Adrenal gland (tissue), 12 donors: ENCODE results near the gene SORBS2. TPM values are rescaled to one million over a fixed set of nuclear protein-coding genes. Genes with fewer than 3 reads are reported as not detected.

Source experiments
- DNase-seq, 7 donors: peaks; one replicate each; pipeline ENCODE4 v3.0.0-alpha.2; 2019 to 2020
- H3K27ac ChIP-seq, 5 donors: fragments of 200-600 bp; sonication (generic) in 4 of 5; 1 replicate in 3 of 5; 2 replicates in 2 of 5; pipeline versions ENCODE4 v1.5.1 to v1.8.0; 2016 to 2020; ENCODE audit warnings: mild to moderate bottlenecking in 1 of 5
- H3K27me3 ChIP-seq: fragments of 200-600 bp; 2 replicates; pipeline ENCODE4 v1.8.0; 2021
- H3K36me3 ChIP-seq, 2 donors: fragments of 200-600 bp; replicated peaks in 1 of 2; 1 replicate in 1 of 2; 2 replicates in 1 of 2; pipeline versions ENCODE4 v1.5.1 to v1.8.0; 2018 to 2022
- H3K4me1 ChIP-seq, 2 donors: fragments of 200-600 bp; replicated peaks in 1 of 2; 1 replicate in 1 of 2; 2 replicates in 1 of 2; pipeline versions ENCODE4 v1.5.1 to v1.8.0; 2018 to 2021
- H3K4me3 ChIP-seq, 4 donors: fragments of 200-600 bp; sonication (generic) in 3 of 4; one replicate each; pipeline ENCODE4 v1.5.1; 2016 to 2018
- H3K9me3 ChIP-seq, 3 donors: fragments of 200-600 bp; sonication (generic) in 1 of 3; replicated peaks in 1 of 3; 1 replicate in 2 of 3; 2 replicates in 1 of 3; pipeline versions ENCODE4 v1.5.1 to v1.8.0; 2016 to 2021
- POLR2A ChIP-seq, 2 donors: fragments of 450-650 bp; IDR thresholded peaks; one replicate each; pipeline ENCODE4 v1.6.1; 2017; ENCODE audit warnings: antibody characterized with exemption in 2 of 2, mild to moderate bottlenecking in 2 of 2, moderate library complexity in 1 of 2
- WGBS, 4 donors: extraction: QIAGEN DNeasy Blood & Tissue Kit in 2 of 4; methylation state at CpG; one replicate each; pipeline versions ENCODE4 v1.1.5 to v1.1.7; 2013 to 2017; 5-methylcytosine and 5-hydroxymethylcytosine counted together
- intact Hi-C, 2 donors: fragments of 100-400 bp; cut with DNase I; formaldehyde crosslinking; loops; one replicate each; pipeline versions ENCODE4 v1.14.1 to v1.15.0; 2022 to 2023
- polyA plus RNA-seq, 3 donors: library from polyadenylated mRNA; stranded (reverse); fragments of 200-250 nt in 2 of 3; fragments of 350-450 nt in 1 of 3; fragmentation: Illumina TruSeq in 1 of 3; extraction: RNeasy Lipid Tissue Mini Kit (QIAGEN cat#74804) in 1 of 3; gene quantifications; one replicate each; pipeline ENCODE4 v1.2.3, GENCODE V29; 2013 to 2014
- total RNA-seq, 9 donors: library from RNA; depleted of rRNA in 4 of 9; stranded (reverse); fragments of >200 nt in 4 of 9; fragments of 120-200 nt in 1 of 9; fragmentation: NEBNext Ultra II Directional in 1 of 9; extraction: Animal tissue kit (Norgen Biotek cat#: 25700) in 1 of 9; gene quantifications; one replicate each; pipeline versions ENCODE4 v1.1.0 to v1.2.4, GENCODE V29; 2013 to 2023
- TF ChIP-seq, protein P1 (sequence below), 6 experiments: fragments of 450-650 bp in 4 of 6; fragments of 200-600 bp in 2 of 6; sonication (generic) in 1 of 6; IDR thresholded peaks; 1 replicate in 5 of 6; 2 replicates in 1 of 6; pipeline versions ENCODE4 v1.5.1 to v1.8.0; 2016 to 2021; ENCODE audit warnings: antibody characterized with exemption in 6 of 6, mild to moderate bottlenecking in 2 of 6, moderate library complexity in 1 of 6
- donor health status: healthy with polysubstance abuse.
- donor health status: Bipolar disorder and iron deficiency.
- donor health status: DM: yes; HTN: yes; CAD: no.
- donor health status: DM: no; HTN: no; CAD: no.
- donor health status: DM: no; HTN: no; CAD: no.
- donor health status: DM: yes; HTN: yes; CAD: no.

Gene SORBS2
- total and polyA plus RNA-seq, 12 donors = 126 to 875 (median 582) TPM

DNA sequence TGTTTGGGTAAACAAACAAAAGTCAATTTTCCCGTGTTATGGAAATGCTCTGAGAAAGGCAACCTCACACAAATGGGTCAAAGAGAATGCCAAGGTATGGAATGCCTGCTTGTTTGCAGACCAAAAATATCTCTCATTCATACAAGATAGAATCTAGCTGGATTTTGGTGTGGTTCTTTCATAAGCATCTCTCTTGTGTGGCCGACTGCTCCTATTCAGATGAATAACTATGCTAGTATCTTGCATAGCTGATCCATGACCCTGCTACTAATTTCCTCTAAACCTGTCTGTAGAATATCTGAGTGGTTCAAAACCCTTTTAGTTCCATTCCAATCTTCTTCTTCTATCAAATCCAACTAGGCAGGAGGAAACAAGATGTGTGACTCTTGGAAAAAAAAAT lies 28.2 kb upstream of the SORBS2 start:
- Histone ChIP-seq H3K36me3 (no peaks in the 10 kb centered on the region), H3K4me3 (no peak overlapping the region), H3K27me3 (no peaks in the 10 kb centered on the region), H3K4me1 (peaks cover 15 to 39% of the 10 kb centered on the region in 2 donors), H3K9me3 (no peaks in the 10 kb centered on the region), H3K27ac (peak overlapping the region in 3 of 5 donors; percentile 74 to 93 (median 88))
- TF ChIP-seq, protein P1, sequence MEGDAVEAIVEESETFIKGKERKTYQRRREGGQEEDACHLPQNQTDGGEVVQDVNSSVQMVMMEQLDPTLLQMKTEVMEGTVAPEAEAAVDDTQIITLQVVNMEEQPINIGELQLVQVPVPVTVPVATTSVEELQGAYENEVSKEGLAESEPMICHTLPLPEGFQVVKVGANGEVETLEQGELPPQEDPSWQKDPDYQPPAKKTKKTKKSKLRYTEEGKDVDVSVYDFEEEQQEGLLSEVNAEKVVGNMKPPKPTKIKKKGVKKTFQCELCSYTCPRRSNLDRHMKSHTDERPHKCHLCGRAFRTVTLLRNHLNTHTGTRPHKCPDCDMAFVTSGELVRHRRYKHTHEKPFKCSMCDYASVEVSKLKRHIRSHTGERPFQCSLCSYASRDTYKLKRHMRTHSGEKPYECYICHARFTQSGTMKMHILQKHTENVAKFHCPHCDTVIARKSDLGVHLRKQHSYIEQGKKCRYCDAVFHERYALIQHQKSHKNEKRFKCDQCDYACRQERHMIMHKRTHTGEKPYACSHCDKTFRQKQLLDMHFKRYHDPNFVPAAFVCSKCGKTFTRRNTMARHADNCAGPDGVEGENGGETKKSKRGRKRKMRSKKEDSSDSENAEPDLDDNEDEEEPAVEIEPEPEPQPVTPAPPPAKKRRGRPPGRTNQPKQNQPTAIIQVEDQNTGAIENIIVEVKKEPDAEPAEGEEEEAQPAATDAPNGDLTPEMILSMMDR (IDR thresholded peaks at IDR 0.05) = no peak
- TF ChIP-seq POLR2A (IDR thresholded peaks at IDR 0.05) = no peak
- DNase-seq = no peak
- intact Hi-C loops = no loop called here
- WGBS, 4 donors = 70 to 93% (median 82%) methylated on average over 2 of the region's 2 CpGs

GRCh38 chr4:185839770-185840169 lies 27.8 kb upstream of the SORBS2 start:
- TF ChIP-seq, protein P1 (IDR thresholded peaks at IDR 0.05) = no peak
- no peak for TF ChIP-seq POLR2A (IDR thresholded peaks at IDR 0.05)
- no peak for DNase-seq
- Histone ChIP-seq H3K9me3 (no peaks in the 10 kb centered on the region), H3K4me3 (no peak overlapping the region), H3K27me3 (no peaks in the 10 kb centered on the region), H3K4me1 (peaks cover 15 to 39% of the 10 kb centered on the region in 2 donors), H3K36me3 (no peaks in the 10 kb centered on the region), H3K27ac (peak overlapping the region; percentile 56 to 93 (median 74))
- intact Hi-C loops = no loop called here
- WGBS, 4 donors = 78 to 92% (median 86%) methylated on average over 6 of the region's 6 CpGs

GRCh38 chr4:185839194-185839712 lies 27.3 kb upstream of the SORBS2 start:
- intact Hi-C loops = no loop called here
- TF ChIP-seq, protein P1 (IDR thresholded peaks at IDR 0.05) = no peak
- peak in 1 of 2 donors; percentile 49 for TF ChIP-seq POLR2A (IDR thresholded peaks at IDR 0.05)
- Histone ChIP-seq H3K9me3 (no peaks in the 10 kb centered on the region), H3K4me1 (peaks cover 15 to 39% of the 10 kb centered on the region in 2 donors), H3K36me3 (no peaks in the 10 kb centered on the region), H3K4me3 (no peak overlapping the region), H3K27me3 (no peaks in the 10 kb centered on the region), H3K27ac (peak overlapping the region; percentile 60 to 93 (median 74))
- DNase-seq = peak; percentile 62 to 87 (median 78)
- WGBS, 4 donors = 34 to 43% (median 41%) methylated on average over 9 of the region's 9 CpGs

DNA sequence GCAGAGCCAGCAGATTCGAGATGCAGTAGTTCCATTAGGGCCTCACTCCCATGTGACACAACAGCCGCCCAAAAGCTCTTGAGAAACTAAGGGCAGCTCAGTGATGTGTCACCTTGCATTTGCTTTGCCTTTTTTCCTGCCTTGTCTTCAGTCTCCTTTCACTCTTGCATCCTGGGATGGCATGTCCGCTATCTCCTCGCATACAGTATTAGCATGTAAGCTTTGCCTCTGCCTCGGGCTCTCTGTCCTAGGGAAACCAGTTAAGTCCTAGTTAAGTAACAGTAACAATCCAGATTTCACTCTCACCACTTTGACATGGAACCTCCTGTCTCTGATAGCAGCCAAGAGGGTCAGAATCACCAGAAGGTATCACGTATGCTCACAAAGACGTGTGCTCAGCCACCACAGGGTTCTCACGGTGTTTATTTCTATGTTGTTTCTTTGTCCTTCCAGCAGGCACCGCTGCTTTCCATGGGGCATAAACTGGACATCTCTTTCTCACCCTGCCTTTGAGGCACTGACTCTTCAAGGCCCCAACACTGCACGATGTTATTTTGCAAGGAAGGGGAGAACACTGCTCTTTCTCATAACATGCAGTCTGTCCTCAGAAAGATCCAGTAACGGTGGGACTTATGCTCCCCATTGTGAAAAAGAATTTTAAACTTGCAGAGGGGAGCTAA lies 26.7 kb upstream of the SORBS2 start:
- no peak for TF ChIP-seq POLR2A (IDR thresholded peaks at IDR 0.05)
- TF ChIP-seq, protein P1 (IDR thresholded peaks at IDR 0.05) = peak in 1 of 6 experiments; percentile 19
- H3K9me3 ChIP-seq = no peaks in the 10 kb centered on the region
- H3K4me1 ChIP-seq = peaks cover 15 to 39% of the 10 kb centered on the region in 2 donors
- WGBS, 4 donors = 74 to 86% (median 78%) methylated on average over 11 of the region's 11 CpGs
- no peaks in the 10 kb centered on the region for H3K27me3 ChIP-seq
- DNase-seq = no peak
- H3K4me3 ChIP-seq = no peak overlapping the region
- H3K27ac ChIP-seq = peak overlapping the region; percentile 0 to 93 (median 74)
- H3K36me3 ChIP-seq = no peaks in the 10 kb centered on the region
- intact Hi-C loops = no loop called here
